Lower leg skin (tissue), 4 donors: Measurements from ENCODE around the gene FGFBP2. TPM values are rescaled to one million over a fixed set of nuclear protein-coding genes. Genes with fewer than 3 reads are reported as not detected.
"Not testable (repeated sequence)": the region's sequence is repeated elsewhere in the genome, so short reads cannot be mapped to it uniquely, and the experiment has no call there.

ENCODE experiments used
- DNase-seq, 2 donors: peaks; one replicate each; pipeline ENCODE4 v3.0.0-alpha.2; 2019; ENCODE audit warnings: low spot score in 2 of 2
- H3K4me3 ChIP-seq: fragments of 200-600 bp; sonication (generic); 2 replicates; pipeline ENCODE4 v1.5.1; 2017; ENCODE audit warnings: mild to moderate bottlenecking, low read depth; ENCODE audit not compliant: poor library complexity, severe bottlenecking
- CTCF ChIP-seq, 3 donors: fragments of 450-650 bp; IDR thresholded peaks; one replicate each; pipeline ENCODE4 v1.5.1; 2016; ENCODE audit warnings: antibody characterized with exemption in 3 of 3, mild to moderate bottlenecking in 3 of 3, moderate library complexity in 2 of 3
- POLR2A ChIP-seq, 2 donors: fragments of 450-650 bp; IDR thresholded peaks; one replicate each; pipeline ENCODE4 v1.6.1; 2016 to 2017; ENCODE audit warnings: antibody characterized with exemption in 2 of 2, mild to moderate bottlenecking in 1 of 2, moderate library complexity in 1 of 2
- WGBS, 2 donors: methylation state at CpG; one replicate each; pipeline ENCODE4 v1.1.5; 2018; 5-methylcytosine and 5-hydroxymethylcytosine counted together
- intact Hi-C: fragments of 100-400 bp; cut with DNase I; formaldehyde crosslinking; loops from one replicate; pipeline ENCODE4 v1.15.0; 2023; ENCODE audit warnings: low total_unique reads
- total RNA-seq, 4 donors: library from RNA; depleted of rRNA; stranded (reverse); fragments of >200 nt; gene quantifications; one replicate each; pipeline ENCODE4 v1.1.0, GENCODE V29; 2016

The FGFBP2 gene
- total RNA-seq, 4 donors from 2014 or later = 2.3 to 29.0 (median 8.3) TPM

- intact Hi-C loops = no loop called here
These were observed 44.4 kb downstream of the FGFBP2 start for GRCh38 chr4:15918484-15919129.

GRCh38 chr4:15917297-15917696, 45.7 kb downstream of the FGFBP2 start:
- WGBS, 2 donors = 85 to 86% methylated on average over 2 of the region's 2 CpGs
- no peak for TF ChIP-seq CTCF (IDR thresholded peaks at IDR 0.05)
- no peak for TF ChIP-seq POLR2A (IDR thresholded peaks at IDR 0.05)
- intact Hi-C loops = no loop called here
- DNase-seq = no peak
- no peak overlapping the region for H3K4me3 ChIP-seq

More at GRCh38 chr4:15918484-15919129, 44.4 kb downstream of the FGFBP2 start:
- DNase-seq = no peak
- H3K4me3 ChIP-seq = no peak overlapping the region
- no peak for TF ChIP-seq POLR2A (IDR thresholded peaks at IDR 0.05)
- no peak for TF ChIP-seq CTCF (IDR thresholded peaks at IDR 0.05)
- WGBS, 2 donors = 48 to 53% methylated on average over 4 of the region's 4 CpGs

- DNase-seq, H3K4me3 ChIP-seq, intact Hi-C loops: not testable (repeated sequence)
- WGBS, 2 donors = 86 to 91% methylated on average over 9 of the region's 9 CpGs
These were observed 46.6 kb downstream of the FGFBP2 start for GRCh38 chr4:15916358-15916757.

- intact Hi-C loops = no loop called here
- H3K4me3 ChIP-seq = no peak overlapping the region
- no peak for DNase-seq
- WGBS, 2 donors = 82 to 93% methylated on average over 2 of the region's 2 CpGs
- TF ChIP-seq POLR2A (IDR thresholded peaks at IDR 0.05) (no peak), CTCF (IDR thresholded peaks at IDR 0.05) (no peak)
These were observed 48.2 kb downstream of the FGFBP2 start for GRCh38 chr4:15914736-15915135.

GRCh38 chr4:15914291-15914690, 48.7 kb downstream of the FGFBP2 start:
- TF ChIP-seq POLR2A (IDR thresholded peaks at IDR 0.05) (no peak), CTCF (IDR thresholded peaks at IDR 0.05) (no peak)
- 85 to 91% methylated on average over 4 of the region's 4 CpGs for WGBS, 2 donors
- H3K4me3 ChIP-seq = no peak overlapping the region

GRCh38 chr4:15913631-15913970, 49.4 kb downstream of the FGFBP2 start:
- TF ChIP-seq POLR2A (IDR thresholded peaks at IDR 0.05) (no peak), CTCF (IDR thresholded peaks at IDR 0.05) (no peak)
- WGBS, 2 donors = 31 to 49% methylated on average over 2 of the region's 2 CpGs
- intact Hi-C loops = no loop called here
- H3K4me3 ChIP-seq = no peak overlapping the region
- DNase-seq = no peak

More at GRCh38 chr4:15914291-15914690, 48.7 kb downstream of the FGFBP2 start:
- intact Hi-C loops = no loop called here
- no peak for DNase-seq
